Vagina (tissue), 2 donors: ENCODE results near the gene SLC22A17. TPM values are rescaled to one million over a fixed set of nuclear protein-coding genes. Genes with fewer than 3 reads are reported as not detected.
"Not testable (repeated sequence)": the region's sequence is repeated elsewhere in the genome, so short reads cannot be mapped to it uniquely, and the experiment has no call there.

Experiments used
- DNase-seq, 2 donors: peaks; one replicate each; pipeline ENCODE4 v3.0.0-alpha.2; 2017; ENCODE audit errors: extremely low spot score in 2 of 2
- H3K27ac ChIP-seq: fragments of 200-600 bp; sonication (generic); one replicate; pipeline ENCODE4 v1.5.1; 2019
- H3K27me3 ChIP-seq: fragments of 200-600 bp; sonication (generic); one replicate; pipeline ENCODE4 v1.5.1; 2019
- H3K36me3 ChIP-seq, 2 donors: fragments of 200-600 bp; sonication (generic); one replicate each; pipeline ENCODE4 v1.5.1; 2017 to 2019
- H3K4me1 ChIP-seq: fragments of 200-600 bp; sonication (generic); one replicate; pipeline ENCODE4 v1.5.1; 2019
- H3K4me3 ChIP-seq, 2 donors: fragments of 200-600 bp; sonication (generic); 1 replicate in 1 of 2; 2 replicates in 1 of 2; pipeline ENCODE4 v1.5.1; 2016 to 2019
- H3K9me3 ChIP-seq: fragments of 200-600 bp; sonication (generic); one replicate; pipeline ENCODE4 v1.5.1; 2019
- CTCF ChIP-seq, 3 experiments: fragments of 450-650 bp in 2 of 3; fragments of 200-600 bp in 1 of 3; sonication (generic) in 1 of 3; IDR thresholded peaks; one replicate each; pipeline ENCODE4 v1.5.1; 2017 to 2019; ENCODE audit warnings: antibody characterized with exemption in 3 of 3, mild to moderate bottlenecking in 2 of 3, moderate library complexity in 2 of 3
- POLR2A ChIP-seq, 2 donors: fragments of 450-650 bp; IDR thresholded peaks; one replicate each; pipeline ENCODE4 v1.6.1; 2017; ENCODE audit warnings: antibody characterized with exemption in 2 of 2, mild to moderate bottlenecking in 2 of 2, moderate library complexity in 2 of 2
- POLR2AphosphoS5 ChIP-seq, 2 donors: sonication (generic); formaldehyde crosslinking; IDR thresholded peaks; one replicate each; pipeline ENCODE4 v1.9.0; 2017; ENCODE audit warnings: antibody characterized with exemption in 2 of 2, mild to moderate bottlenecking in 2 of 2, low read depth in 1 of 2; ENCODE audit not compliant: insufficient read depth in 1 of 2
- intact Hi-C: fragments of 100-400 bp; cut with DNase I; formaldehyde crosslinking; loops from one replicate; pipeline ENCODE4 v1.15.1; 2023
- total RNA-seq: library from RNA; depleted of rRNA; stranded (reverse); fragments of >200 nt; gene quantifications from one replicate; pipeline ENCODE4 v1.2.3, GENCODE V29; 2016

SLC22A17 gene
- total RNA-seq, 1 donor from 2014 or later: 37.8 TPM

- DNase-seq: no peak
- Histone ChIP-seq H3K9me3 (no peaks in the 10 kb centered on the region), H3K27ac (no peak overlapping the region), H3K27me3 (no peaks in the 10 kb centered on the region), H3K4me1 (no peaks in the 10 kb centered on the region), H3K36me3 (no peaks in the 10 kb centered on the region), H3K4me3 (no peak overlapping the region)
- intact Hi-C loops: no loop called here
- TF ChIP-seq CTCF (IDR thresholded peaks at IDR 0.05) (no peak), POLR2AphosphoS5 (IDR thresholded peaks at IDR 0.05; ENCODE audit: insufficient read depth in 1 of 2, low read depth in 1 of 2) (no peak), POLR2A (IDR thresholded peaks at IDR 0.05) (no peak)
These were observed 45.7 kb upstream of the SLC22A17 start for GRCh38 chr14:23398348-23398747.

- intact Hi-C loops: no loop called here
- H3K9me3 ChIP-seq: no peaks in the 10 kb centered on the region
- no peak overlapping the region for H3K27ac ChIP-seq
- no peaks in the 10 kb centered on the region for H3K36me3 ChIP-seq
- no peaks in the 10 kb centered on the region for H3K4me1 ChIP-seq
- no peak for DNase-seq
- H3K4me3 ChIP-seq: no peak overlapping the region
- TF ChIP-seq CTCF (IDR thresholded peaks at IDR 0.05): no peak
- TF ChIP-seq POLR2AphosphoS5 (IDR thresholded peaks at IDR 0.05; ENCODE audit: insufficient read depth in 1 of 2, low read depth in 1 of 2): no peak
- no peak for TF ChIP-seq POLR2A (IDR thresholded peaks at IDR 0.05)
- H3K27me3 ChIP-seq: no peaks in the 10 kb centered on the region
These were observed 44.2 kb upstream of the SLC22A17 start for GRCh38 chr14:23396781-23397407.

- intact Hi-C loops: no loop called here
- H3K4me1 ChIP-seq: no peaks in the 10 kb centered on the region
- TF ChIP-seq CTCF (IDR thresholded peaks at IDR 0.05) (no peak), POLR2AphosphoS5 (IDR thresholded peaks at IDR 0.05; ENCODE audit: insufficient read depth in 1 of 2, low read depth in 1 of 2) (no peak), POLR2A (IDR thresholded peaks at IDR 0.05) (no peak)
- no peak overlapping the region for H3K27ac ChIP-seq
- H3K27me3 ChIP-seq: no peaks in the 10 kb centered on the region
- H3K36me3 ChIP-seq: no peaks in the 10 kb centered on the region
- no peaks in the 10 kb centered on the region for H3K9me3 ChIP-seq
- no peak overlapping the region for H3K4me3 ChIP-seq
- DNase-seq: no peak
These were observed 43.4 kb upstream of the SLC22A17 start for GRCh38 chr14:23396126-23396525.

- Histone ChIP-seq H3K9me3 (no peaks in the 10 kb centered on the region), H3K27me3 (no peaks in the 10 kb centered on the region), H3K36me3 (no peaks in the 10 kb centered on the region), H3K4me1 (no peaks in the 10 kb centered on the region), H3K4me3 (no peak overlapping the region), H3K27ac (no peak overlapping the region)
- intact Hi-C loops: no loop called here
- TF ChIP-seq CTCF (IDR thresholded peaks at IDR 0.05): no peak
- no peak for TF ChIP-seq POLR2A (IDR thresholded peaks at IDR 0.05)
- no peak for TF ChIP-seq POLR2AphosphoS5 (IDR thresholded peaks at IDR 0.05; ENCODE audit: insufficient read depth in 1 of 2, low read depth in 1 of 2)
- no peak for DNase-seq
These were observed 39.9 kb upstream of the SLC22A17 start for GRCh38 chr14:23392613-23393012.

GRCh38 chr14:23389871-23390270 is 37.2 kb upstream of the SLC22A17 start:
- H3K27me3 ChIP-seq, DNase-seq, intact Hi-C loops: not testable (repeated sequence)

More at GRCh38 chr14:23389871-23390270, 37.2 kb upstream of the SLC22A17 start:
- not testable (repeated sequence) for H3K9me3 ChIP-seq, H3K36me3 ChIP-seq, H3K27ac ChIP-seq, H3K4me1 ChIP-seq, H3K4me3 ChIP-seq
